ENCODE measurements around the gene PATJ. TPM values are rescaled to one million over a fixed set of nuclear protein-coding genes. Genes with fewer than 3 reads are reported as not detected.
"Not testable (repeated sequence)": the region's sequence is repeated elsewhere in the genome, so short reads cannot be mapped to it uniquely, and the experiment has no call there.

PATJ gene
- total and polyA plus RNA-seq, 2 of the 13 experiments (the other 11 are each of a cell fraction or from before 2014, with no cell fraction given), result 6.2 to 16.8 TPM

- Histone ChIP-seq H3K4me2 (ENCODE audit: low read depth, low read length) (no peak overlapping the region), H3K4me1 (ENCODE audit: insufficient read depth, low read length) (peaks cover 9% of the 10 kb centered on the region; the same call in 1 of the 2 replicates), H3K27me3 (ENCODE audit: control insufficient read depth in 1 of 2, insufficient read depth in 2 of 2, low read length in 2 of 2) (no peaks in the 10 kb centered on the region), H3K79me2 (ENCODE audit: insufficient read depth, low read length) (no peaks in the 10 kb centered on the region), H2AFZ (ENCODE audit: low read length) (no peak overlapping the region), H3K9me3 (ENCODE audit: low read length) (no peaks in the 10 kb centered on the region), H4K20me1 (ENCODE audit: insufficient read depth, low read length) (no peaks in the 10 kb centered on the region), H3K4me3 (replicated peaks in 1 of 3; ENCODE audit: insufficient read depth in 1 of 3, low read depth in 2 of 3, low read length in 3 of 3) (no peak overlapping the region), H3K36me3 (replicated peaks in 1 of 2; ENCODE audit: control insufficient read depth in 1 of 2, insufficient read depth in 2 of 2, low read length in 2 of 2) (no peaks in the 10 kb centered on the region), H3K9ac (ENCODE audit: insufficient read depth, low read depth, low read length) (no peak overlapping the region), H3K27ac (ENCODE audit: extremely low read length, insufficient read depth, low read length) (no peak overlapping the region)
- BruUV-seq (replicated peaks), result no TSS peak
- TF ChIP-seq ZNF280D (CRISPR knock-in tag; IDR thresholded peaks at IDR 0.05) (no peak), ZNF562 (CRISPR knock-in tag; IDR thresholded peaks at IDR 0.05; ENCODE audit: borderline replicate concordance) (no peak)
- ATAC-seq (no peak), DNase-seq (ENCODE audit: low spot score) (no peak), FAIRE-seq (no peak)
- ChIA-PET POLR2A (no interaction called here), CTCF (ENCODE audit: low intra/inter-chr PET ratio, low total read pairs) (no interaction called here)
- intact Hi-C loops (cut with micrococcal nuclease; ENCODE audit: unreplicated experiment) (no loop called here), in situ Hi-C loops (cut with HindIII; ENCODE audit: extremely low pct_ligation_motif_present, low pct_unique_long_range_greater_than_20kb) (no loop called here)
- WGBS (ENCODE audit: low lambda C conversion rate), result over 99% methylated on average over 5 of the region's 5 CpGs
These were observed 200.6 kb downstream of the PATJ start for GRCh38 chr1:61942856-61943255.

- BruUV-seq (replicated peaks); H2AFZ ChIP-seq (ENCODE audit: low read length): not testable (repeated sequence)
These were observed 206.4 kb downstream of the PATJ start for GRCh38 chr1:61948685-61949084.

More at GRCh38 chr1:61948685-61949084, 206.4 kb downstream of the PATJ start:
- 78% methylated on average over 4 of the region's 5 CpGs for whole genome bisulfite sequencing (ENCODE audit: low lambda C conversion rate)
- H3K79me2 ChIP-seq (ENCODE audit: insufficient read depth, low read length); H3K27me3 ChIP-seq (ENCODE audit: control insufficient read depth in 1 of 2, insufficient read depth in 2 of 2, low read length in 2 of 2); CTCF ChIA-PET (ENCODE audit: low intra/inter-chr PET ratio, low total read pairs); H3K9me3 ChIP-seq (ENCODE audit: low read length); H3K36me3 ChIP-seq (replicated peaks in 1 of 2; ENCODE audit: control insufficient read depth in 1 of 2, insufficient read depth in 2 of 2, low read length in 2 of 2); in situ Hi-C loops (cut with HindIII; ENCODE audit: extremely low pct_ligation_motif_present, low pct_unique_long_range_greater_than_20kb); H3K27ac ChIP-seq (ENCODE audit: extremely low read length, insufficient read depth, low read length); H3K4me3 ChIP-seq (replicated peaks in 1 of 3; ENCODE audit: insufficient read depth in 1 of 3, low read depth in 2 of 3, low read length in 3 of 3); H3K4me1 ChIP-seq (ENCODE audit: insufficient read depth, low read length); intact Hi-C loops (cut with micrococcal nuclease; ENCODE audit: unreplicated experiment); H3K9ac ChIP-seq (ENCODE audit: insufficient read depth, low read depth, low read length); POLR2A ChIA-PET; H3K4me2 ChIP-seq (ENCODE audit: low read depth, low read length); H4K20me1 ChIP-seq (ENCODE audit: insufficient read depth, low read length); ATAC-seq; DNase-seq (ENCODE audit: low spot score); FAIRE-seq: not testable (repeated sequence)
